NB4 (cell line): ENCODE results near the gene GRM7.

ENCODE experiments used
- DNase-seq: peaks from one replicate; pipeline ENCODE4 v3.0.0; 2010; ENCODE audit warnings: low read depth
- H3K4me3 ChIP-seq: one replicate; pipeline ENCODE4 v1.5.1; 2011; ENCODE audit warnings: mild to moderate bottlenecking, low read depth, low read length, moderate library complexity
- CTCF ChIP-seq: IDR thresholded peaks from one replicate; pipeline ENCODE4 v1.5.1; 2012; ENCODE audit warnings: low read depth, low read length
- MYC ChIP-seq: IDR thresholded peaks from 2 replicates; pipeline ENCODE4 v1.6.1; 2011; ENCODE audit warnings: low read depth, low read length
- POLR2A ChIP-seq: IDR thresholded peaks from 2 replicates; pipeline ENCODE4 v1.6.1; 2011; ENCODE audit warnings: mild to moderate bottlenecking; ENCODE audit not compliant: insufficient read length; ENCODE audit errors: extremely low read depth
- TF ChIP-seq, protein P1 (sequence below): IDR thresholded peaks from 2 replicates; pipeline ENCODE4 v1.6.1; 2011; ENCODE audit warnings: low read depth, low read length

Gene GRM7

GRCh38 chr3:7657214-7658112, 796.5 kb downstream of the GRM7 start:
- TF ChIP-seq MYC (no peak), POLR2A (no peak), CTCF (no peak)
- TF ChIP-seq, protein P1, sequence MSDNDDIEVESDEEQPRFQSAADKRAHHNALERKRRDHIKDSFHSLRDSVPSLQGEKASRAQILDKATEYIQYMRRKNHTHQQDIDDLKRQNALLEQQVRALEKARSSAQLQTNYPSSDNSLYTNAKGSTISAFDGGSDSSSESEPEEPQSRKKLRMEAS: no peak
- no peak for DNase-seq
- H3K4me3 ChIP-seq: no peak overlapping the region

DNA sequence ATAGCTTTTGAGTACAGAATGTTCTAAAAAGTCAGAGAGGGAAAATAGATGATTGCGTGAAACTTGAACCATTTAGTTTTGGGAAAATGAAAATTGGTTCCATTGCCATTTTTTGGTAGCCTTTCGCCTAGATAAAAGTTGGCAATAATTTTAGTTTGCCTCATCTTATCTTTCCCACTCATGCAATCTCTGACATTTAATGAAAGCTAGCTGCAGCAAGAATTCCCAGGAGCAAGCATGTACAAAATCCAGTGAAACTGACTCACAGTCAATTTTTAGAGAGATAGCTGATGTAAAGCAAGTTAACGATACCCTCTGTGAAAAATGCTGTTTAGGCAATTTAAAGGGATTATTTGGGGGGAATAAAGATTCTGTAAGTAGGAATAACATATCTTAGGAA, 797.4 kb downstream of the GRM7 start:
- no peak for DNase-seq
- TF ChIP-seq MYC (no peak), POLR2A (no peak), CTCF (no peak)
- TF ChIP-seq, protein P1: no peak
- H3K4me3 ChIP-seq: no peak overlapping the region

DNA sequence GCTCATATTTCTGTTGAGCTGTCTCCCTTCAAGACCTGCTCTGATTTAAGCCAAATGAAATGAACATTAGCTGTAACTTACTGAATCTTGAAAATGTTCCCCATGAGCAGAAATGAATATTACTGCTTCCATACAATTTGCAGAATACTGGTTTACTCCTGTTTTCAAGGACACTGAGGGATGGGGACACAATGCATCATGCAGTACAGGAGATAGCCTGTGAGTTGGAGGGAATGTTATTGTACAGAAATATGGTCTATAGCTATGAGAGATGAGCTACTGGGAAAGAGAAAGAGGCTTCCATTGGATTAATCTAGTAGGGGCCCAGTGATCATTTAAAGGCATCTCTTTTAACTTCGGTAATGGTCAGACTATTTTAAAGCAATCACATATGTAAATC, 798.2 kb downstream of the GRM7 start:
- DNase-seq: no peak
- TF ChIP-seq, protein P1: no peak
- TF ChIP-seq POLR2A: no peak
- no peak overlapping the region for H3K4me3 ChIP-seq

DNA sequence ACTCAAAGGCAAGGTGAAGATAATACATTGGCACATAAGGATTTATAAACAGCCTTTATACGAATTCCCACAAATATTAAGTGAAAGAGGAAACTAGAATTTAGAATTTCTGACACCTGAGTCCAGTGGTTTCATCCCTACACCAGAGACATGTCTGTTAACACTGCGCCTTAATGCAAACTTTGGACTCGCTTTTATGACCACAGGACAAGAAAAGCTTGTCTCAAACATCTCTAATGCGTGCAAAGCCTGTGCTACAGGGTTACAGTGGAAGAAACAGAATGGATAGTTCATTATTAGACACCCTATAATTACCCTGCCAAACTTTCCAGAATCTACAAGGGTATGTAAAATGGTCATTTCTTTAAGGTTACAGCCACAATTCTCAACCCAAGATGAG, 802.9 kb downstream of the GRM7 start:
- no peak for TF ChIP-seq POLR2A
- TF ChIP-seq CTCF: no peak
- H3K4me3 ChIP-seq: no peak overlapping the region
- DNase-seq: no peak

- no peak overlapping the region for H3K4me3 ChIP-seq
- TF ChIP-seq CTCF (no peak), MYC (no peak), POLR2A (no peak)
- TF ChIP-seq, protein P1: no peak
- no peak for DNase-seq
Observed at GRCh38 chr3:7667774-7668173, 806.9 kb downstream of the GRM7 start.

DNA sequence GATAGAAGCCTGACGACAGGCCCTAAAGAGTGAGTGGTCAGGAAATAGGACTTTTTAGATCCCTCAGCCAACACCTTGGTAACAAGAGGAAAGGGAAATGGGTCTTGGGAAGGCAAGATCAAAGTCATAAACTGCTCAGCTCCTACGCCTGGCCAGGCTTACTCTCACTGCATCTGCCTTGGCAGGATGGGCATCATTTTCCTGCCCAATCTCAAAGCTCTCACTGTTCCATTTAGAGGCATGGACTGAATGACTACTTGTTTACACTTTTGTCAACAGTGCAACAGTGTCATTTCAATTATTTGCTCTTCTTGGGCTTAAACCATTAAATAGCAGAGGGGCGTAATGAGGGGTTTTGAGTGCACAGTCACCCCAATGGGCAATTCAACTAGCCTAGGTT, 808.7 kb downstream of the GRM7 start:
- TF ChIP-seq, protein P1: no peak
- TF ChIP-seq POLR2A (no peak), MYC (no peak), CTCF (no peak)
- no peak for DNase-seq
- H3K4me3 ChIP-seq: no peak overlapping the region
